HepG2 (cell line): ENCODE data around the gene ZIM2.

Experiments
- CC2D1A ChIP-seq: sonication (generic); formaldehyde crosslinking; IDR thresholded peaks from 2 replicates; pipeline ENCODE4 v1.8.1; 2023; ENCODE audit warnings: mild to moderate bottlenecking, missing genetic modification reagents
- HMG20B ChIP-seq: conservative IDR thresholded peaks from 2 replicates; pipeline ENCODE4 v1.6.1; 2016; ENCODE audit warnings: missing genetic modification reagents, missing compliant biosample characterization
- MXI1 ChIP-seq: IDR thresholded peaks from 3 replicates; pipeline ENCODE4 v1.6.1; 2012; ENCODE audit warnings: low read depth, low read length, inconsistent platforms, borderline replicate concordance
- MYC ChIP-seq: sonication (generic); formaldehyde crosslinking; IDR thresholded peaks from 2 replicates; pipeline ENCODE4 v1.9.0; 2021; ENCODE audit warnings: missing genetic modification reagents, borderline replicate concordance
- POLR2A ChIP-seq, 2 experiments: IDR thresholded peaks; 2 replicates each; pipeline ENCODE4 v1.6.1; 2011; ENCODE audit warnings: low read depth in 2 of 2, low read length in 2 of 2, mild to moderate bottlenecking in 1 of 2, moderate library complexity in 1 of 2; ENCODE audit not compliant: insufficient read depth in 1 of 2
- RFX1 ChIP-seq: fragments of 450-650 bp; IDR thresholded peaks from 2 replicates; pipeline ENCODE4 v1.6.1; 2017
- SIN3A ChIP-seq: IDR thresholded peaks from 2 replicates; pipeline ENCODE4 v1.6.1; 2011; ENCODE audit warnings: low read depth, mild to moderate bottlenecking, control low read depth, low read length, borderline replicate concordance
- YY1 ChIP-seq: IDR thresholded peaks from 2 replicates; pipeline ENCODE4 v1.6.1; 2011; ENCODE audit warnings: low read length, low read depth, moderate library complexity, mild to moderate bottlenecking; ENCODE audit not compliant: insufficient read depth, insufficient replicate concordance
- ZBTB1 ChIP-seq: sonication (generic); formaldehyde crosslinking; IDR thresholded peaks from 2 replicates; pipeline ENCODE4 v1.4.0; 2020; ENCODE audit warnings: missing genetic modification reagents, borderline replicate concordance
- ZFP1 ChIP-seq: IDR thresholded peaks from 2 replicates; pipeline ENCODE4 v1.6.1; 2016
- ZNF547 ChIP-seq: sonication (generic); formaldehyde crosslinking; IDR thresholded peaks from 2 replicates; pipeline ENCODE4 v1.5.1; 2020; ENCODE audit warnings: mild to moderate bottlenecking, missing genetic modification reagents
- TF ChIP-seq, protein P1 (sequence below): sonication (generic); formaldehyde crosslinking; IDR thresholded peaks from 2 replicates; pipeline ENCODE4 v1.9.0; 2022; ENCODE audit warnings: missing genetic modification reagents, mild to moderate bottlenecking, borderline replicate concordance
- TF ChIP-seq, protein P2 (sequence below): sonication (generic); formaldehyde crosslinking; IDR thresholded peaks from 2 replicates; pipeline ENCODE4 v1.4.0; 2020; ENCODE audit warnings: missing genetic modification reagents
- TF ChIP-seq, protein P3 (sequence below): sonication (generic); formaldehyde crosslinking; IDR thresholded peaks from 2 replicates; pipeline ENCODE4 v1.5.0; 2020; ENCODE audit warnings: mild to moderate bottlenecking, missing genetic modification reagents, moderate library complexity

DNA sequence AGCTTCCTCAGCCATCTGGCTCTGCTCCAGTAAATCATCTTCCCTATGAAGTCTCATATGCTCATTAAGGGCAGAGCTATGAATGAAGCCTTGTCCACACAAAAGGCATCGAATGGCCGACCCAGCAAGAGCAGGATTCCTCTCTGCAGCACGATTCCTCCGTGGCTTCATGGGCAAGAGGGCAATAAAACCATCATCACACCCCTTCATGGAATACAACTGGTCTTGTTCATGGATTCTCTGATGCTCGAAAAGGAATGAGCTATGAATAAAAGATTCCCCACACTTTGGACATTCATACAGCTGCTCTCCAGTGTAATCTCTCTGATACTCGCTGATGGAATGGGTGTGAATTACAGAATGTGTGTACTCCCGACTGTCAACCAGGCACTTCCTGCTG, 25.9 kb downstream of the ZIM2 start:
- TF ChIP-seq ZBTB1 (no peak), RFX1 (no peak), MYC (CRISPR knock-in tag) (no peak), CC2D1A (CRISPR knock-in tag) (no peak), SIN3A (no peak), ZNF547 (no peak), HMG20B (CRISPR knock-in tag) (no peak), ZFP1 (CRISPR knock-in tag) (no peak), POLR2A (IDR thresholded peaks at IDR 0.05; ENCODE audit: insufficient read depth in 1 of 2, low read depth in 2 of 2, low read length in 2 of 2) (peak in 1 of 2 experiments; percentile 57; a peak in 1 of 4 replicates), YY1 (no peak), MXI1 (no peak)
- TF ChIP-seq, protein P1, sequence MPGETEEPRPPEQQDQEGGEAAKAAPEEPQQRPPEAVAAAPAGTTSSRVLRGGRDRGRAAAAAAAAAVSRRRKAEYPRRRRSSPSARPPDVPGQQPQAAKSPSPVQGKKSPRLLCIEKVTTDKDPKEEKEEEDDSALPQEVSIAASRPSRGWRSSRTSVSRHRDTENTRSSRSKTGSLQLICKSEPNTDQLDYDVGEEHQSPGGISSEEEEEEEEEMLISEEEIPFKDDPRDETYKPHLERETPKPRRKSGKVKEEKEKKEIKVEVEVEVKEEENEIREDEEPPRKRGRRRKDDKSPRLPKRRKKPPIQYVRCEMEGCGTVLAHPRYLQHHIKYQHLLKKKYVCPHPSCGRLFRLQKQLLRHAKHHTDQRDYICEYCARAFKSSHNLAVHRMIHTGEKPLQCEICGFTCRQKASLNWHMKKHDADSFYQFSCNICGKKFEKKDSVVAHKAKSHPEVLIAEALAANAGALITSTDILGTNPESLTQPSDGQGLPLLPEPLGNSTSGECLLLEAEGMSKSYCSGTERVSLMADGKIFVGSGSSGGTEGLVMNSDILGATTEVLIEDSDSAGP (CRISPR knock-in tag), result no peak
- TF ChIP-seq, protein P2, sequence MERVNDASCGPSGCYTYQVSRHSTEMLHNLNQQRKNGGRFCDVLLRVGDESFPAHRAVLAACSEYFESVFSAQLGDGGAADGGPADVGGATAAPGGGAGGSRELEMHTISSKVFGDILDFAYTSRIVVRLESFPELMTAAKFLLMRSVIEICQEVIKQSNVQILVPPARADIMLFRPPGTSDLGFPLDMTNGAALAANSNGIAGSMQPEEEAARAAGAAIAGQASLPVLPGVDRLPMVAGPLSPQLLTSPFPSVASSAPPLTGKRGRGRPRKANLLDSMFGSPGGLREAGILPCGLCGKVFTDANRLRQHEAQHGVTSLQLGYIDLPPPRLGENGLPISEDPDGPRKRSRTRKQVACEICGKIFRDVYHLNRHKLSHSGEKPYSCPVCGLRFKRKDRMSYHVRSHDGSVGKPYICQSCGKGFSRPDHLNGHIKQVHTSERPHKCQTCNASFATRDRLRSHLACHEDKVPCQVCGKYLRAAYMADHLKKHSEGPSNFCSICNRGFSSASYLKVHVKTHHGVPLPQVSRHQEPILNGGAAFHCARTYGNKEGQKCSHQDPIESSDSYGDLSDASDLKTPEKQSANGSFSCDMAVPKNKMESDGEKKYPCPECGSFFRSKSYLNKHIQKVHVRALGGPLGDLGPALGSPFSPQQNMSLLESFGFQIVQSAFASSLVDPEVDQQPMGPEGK (CRISPR knock-in tag), result no peak
- TF ChIP-seq, protein P3, sequence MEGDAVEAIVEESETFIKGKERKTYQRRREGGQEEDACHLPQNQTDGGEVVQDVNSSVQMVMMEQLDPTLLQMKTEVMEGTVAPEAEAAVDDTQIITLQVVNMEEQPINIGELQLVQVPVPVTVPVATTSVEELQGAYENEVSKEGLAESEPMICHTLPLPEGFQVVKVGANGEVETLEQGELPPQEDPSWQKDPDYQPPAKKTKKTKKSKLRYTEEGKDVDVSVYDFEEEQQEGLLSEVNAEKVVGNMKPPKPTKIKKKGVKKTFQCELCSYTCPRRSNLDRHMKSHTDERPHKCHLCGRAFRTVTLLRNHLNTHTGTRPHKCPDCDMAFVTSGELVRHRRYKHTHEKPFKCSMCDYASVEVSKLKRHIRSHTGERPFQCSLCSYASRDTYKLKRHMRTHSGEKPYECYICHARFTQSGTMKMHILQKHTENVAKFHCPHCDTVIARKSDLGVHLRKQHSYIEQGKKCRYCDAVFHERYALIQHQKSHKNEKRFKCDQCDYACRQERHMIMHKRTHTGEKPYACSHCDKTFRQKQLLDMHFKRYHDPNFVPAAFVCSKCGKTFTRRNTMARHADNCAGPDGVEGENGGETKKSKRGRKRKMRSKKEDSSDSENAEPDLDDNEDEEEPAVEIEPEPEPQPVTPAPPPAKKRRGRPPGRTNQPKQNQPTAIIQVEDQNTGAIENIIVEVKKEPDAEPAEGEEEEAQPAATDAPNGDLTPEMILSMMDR (CRISPR knock-in tag), result no peak
